Measurements from ENCODE around the gene TMEM217. TPM values are rescaled to one million over a fixed set of nuclear protein-coding genes. Genes with fewer than 3 reads are reported as not detected.

The TMEM217 gene
- total RNA-seq, 1 donor from 2014 or later, result not detected

- no peak overlapping the region for H3K4me3 Mint-ChIP-seq (ENCODE audit: unreplicated experiment)
- no peaks in the 10 kb centered on the region for H3K27me3 Mint-ChIP-seq (ENCODE audit: unreplicated experiment)
- H3K4me1 Mint-ChIP-seq (ENCODE audit: low read depth, unreplicated experiment), result peaks cover 2% of the 10 kb centered on the region
- TF ChIP-seq CTCF (IDR thresholded peaks at IDR 0.05; ENCODE audit: partially characterized antibody, unreplicated experiment), result no peak
- DNase-seq, result no peak
- H3K9me3 Mint-ChIP-seq (ENCODE audit: unreplicated experiment), result no peaks in the 10 kb centered on the region
- no peaks in the 10 kb centered on the region for H3K36me3 Mint-ChIP-seq (ENCODE audit: unreplicated experiment)
- H3K27ac Mint-ChIP-seq (ENCODE audit: unreplicated experiment), result no peak overlapping the region
These were observed 29.7 kb upstream of the TMEM217 start for GRCh38 chr6:37287519-37288157.

GRCh38 chr6:37285861-37286311 lies 27.9 kb upstream of the TMEM217 start:
- H3K36me3 Mint-ChIP-seq (ENCODE audit: unreplicated experiment), result no peaks in the 10 kb centered on the region
- no peak overlapping the region for H3K27ac Mint-ChIP-seq (ENCODE audit: unreplicated experiment)
- peaks cover 3% of the 10 kb centered on the region for H3K27me3 Mint-ChIP-seq (ENCODE audit: unreplicated experiment)
- TF ChIP-seq CTCF (IDR thresholded peaks at IDR 0.05; ENCODE audit: partially characterized antibody, unreplicated experiment), result no peak
- no peak overlapping the region for H3K4me3 Mint-ChIP-seq (ENCODE audit: unreplicated experiment)
- H3K9me3 Mint-ChIP-seq (ENCODE audit: unreplicated experiment), result no peaks in the 10 kb centered on the region
- H3K4me1 Mint-ChIP-seq (ENCODE audit: low read depth, unreplicated experiment), result peaks cover 8% of the 10 kb centered on the region
- no peak for DNase-seq

GRCh38 chr6:37284781-37285180 lies 26.8 kb upstream of the TMEM217 start:
- Mint-ChIP-seq H3K36me3 (ENCODE audit: unreplicated experiment) (no peaks in the 10 kb centered on the region), H3K27me3 (ENCODE audit: unreplicated experiment) (peaks cover 3% of the 10 kb centered on the region), H3K4me3 (ENCODE audit: unreplicated experiment) (no peak overlapping the region), H3K4me1 (ENCODE audit: low read depth, unreplicated experiment) (peaks cover 16% of the 10 kb centered on the region), H3K9me3 (ENCODE audit: unreplicated experiment) (no peaks in the 10 kb centered on the region), H3K27ac (ENCODE audit: unreplicated experiment) (no peak overlapping the region)
- no peak for TF ChIP-seq CTCF (IDR thresholded peaks at IDR 0.05; ENCODE audit: partially characterized antibody, unreplicated experiment)
- DNase-seq, result no peak

- no peak overlapping the region for H3K27ac Mint-ChIP-seq (ENCODE audit: unreplicated experiment)
- H3K9me3 Mint-ChIP-seq (ENCODE audit: unreplicated experiment), result peaks cover 2% of the 10 kb centered on the region
- peaks cover 19% of the 10 kb centered on the region for H3K4me1 Mint-ChIP-seq (ENCODE audit: low read depth, unreplicated experiment)
- no peaks in the 10 kb centered on the region for H3K36me3 Mint-ChIP-seq (ENCODE audit: unreplicated experiment)
- no peak overlapping the region for H3K4me3 Mint-ChIP-seq (ENCODE audit: unreplicated experiment)
- no peak for TF ChIP-seq CTCF (IDR thresholded peaks at IDR 0.05; ENCODE audit: partially characterized antibody, unreplicated experiment)
- peaks cover 3% of the 10 kb centered on the region for H3K27me3 Mint-ChIP-seq (ENCODE audit: unreplicated experiment)
- DNase-seq, result no peak
These were observed 25.8 kb upstream of the TMEM217 start for GRCh38 chr6:37283671-37284151.

GRCh38 chr6:37283268-37283667 lies 25.3 kb upstream of the TMEM217 start:
- no peak overlapping the region for H3K4me3 Mint-ChIP-seq (ENCODE audit: unreplicated experiment)
- H3K27ac Mint-ChIP-seq (ENCODE audit: unreplicated experiment), result no peak overlapping the region
- H3K4me1 Mint-ChIP-seq (ENCODE audit: low read depth, unreplicated experiment), result peaks cover 19% of the 10 kb centered on the region
- peaks cover 3% of the 10 kb centered on the region for H3K27me3 Mint-ChIP-seq (ENCODE audit: unreplicated experiment)
- no peak for TF ChIP-seq CTCF (IDR thresholded peaks at IDR 0.05; ENCODE audit: partially characterized antibody, unreplicated experiment)
- DNase-seq, result no peak
- H3K36me3 Mint-ChIP-seq (ENCODE audit: unreplicated experiment), result no peaks in the 10 kb centered on the region
- H3K9me3 Mint-ChIP-seq (ENCODE audit: unreplicated experiment), result peaks cover 2% of the 10 kb centered on the region

Measured in glutamatergic neuron (in vitro differentiated cells).